ENCODE results near the gene PRSS1. TPM values are rescaled to one million over a fixed set of nuclear protein-coding genes. Genes with fewer than 3 reads are reported as not detected.

PRSS1 gene
- total and polyA plus RNA-seq, 2 of the 8 experiments (the other 6 are each of a cell fraction or from before 2014, with no cell fraction given): 0.09 TPM; not detected in 1

DNA sequence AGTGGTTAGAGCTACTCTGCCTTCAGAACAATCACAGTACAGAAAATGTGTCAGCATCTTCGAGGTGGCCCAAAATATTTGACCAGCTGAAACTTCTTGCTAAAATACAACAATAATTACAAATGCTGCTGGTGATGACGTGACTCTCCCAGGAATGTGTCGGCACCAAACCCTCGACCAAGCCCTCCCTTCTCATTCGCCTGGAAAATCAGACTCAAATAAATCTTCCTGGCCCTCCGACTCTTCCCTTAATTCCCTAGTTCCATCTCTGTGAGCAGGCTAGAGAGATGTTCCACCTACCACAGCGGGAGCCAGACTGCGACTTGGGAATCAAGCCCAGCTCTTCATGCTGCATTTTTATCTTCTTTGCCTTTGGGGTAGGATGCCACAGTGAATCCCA lies 25.6 kb downstream of the PRSS1 start:
- Histone ChIP-seq H3K4ac (replicated peaks; ENCODE audit: insufficient read length, low read depth, low read length) (no peak overlapping the region), H2BK120ac (replicated peaks; ENCODE audit: low read depth, low read length) (no peak overlapping the region), H3K79me1 (ENCODE audit: low read depth, low read length) (no peaks in the 10 kb centered on the region), H4K8ac (ENCODE audit: extremely low read depth, insufficient read depth, low read length) (no peak overlapping the region), H3K27me3 (replicated peaks in 1 of 4; ENCODE audit: control insufficient read depth in 3 of 4, extremely low read depth in 1 of 4, insufficient read depth in 3 of 4, low read length in 3 of 4) (no peaks in the 10 kb centered on the region), H2AK5ac (ENCODE audit: low read depth, low read length) (no peak overlapping the region), H3K27ac (ENCODE audit: low read depth, low read length) (no peak overlapping the region), H4K20me1 (replicated peaks in 1 of 2; ENCODE audit: control insufficient read depth in 1 of 2, insufficient read depth in 2 of 2, low read length in 2 of 2) (no peaks in the 10 kb centered on the region), H3K79me2 (ENCODE audit: control insufficient read depth in 1 of 2, insufficient read depth in 2 of 2, low read length in 2 of 2) (no peaks in the 10 kb centered on the region), H2BK12ac (ENCODE audit: low read depth, low read length) (no peak overlapping the region), H2BK15ac (ENCODE audit: low read length) (no peak overlapping the region), H3K36me3 (ENCODE audit: control insufficient read depth in 2 of 4, insufficient read depth in 4 of 4, low read length in 3 of 4) (no peaks in the 10 kb centered on the region), H3K18ac (ENCODE audit: extremely low read depth, low read length) (no peak overlapping the region), H3K23ac (ENCODE audit: insufficient read length) (no peak overlapping the region), H2AFZ (ENCODE audit: low read length) (no peak overlapping the region), H3K9ac (replicated peaks in 1 of 4; ENCODE audit: extremely low read depth in 1 of 4, low read depth in 3 of 4, low read length in 3 of 4) (no peak overlapping the region), H3K4me3 (ENCODE audit: extremely low read depth in 1 of 4, insufficient read depth in 2 of 4, low read depth in 3 of 4, low read length in 4 of 4) (no peak overlapping the region), H3K4me2 (ENCODE audit: insufficient read depth in 1 of 2, low read depth in 2 of 2, low read length in 2 of 2) (no peak overlapping the region), H2BK5ac (ENCODE audit: low read depth, low read length) (no peak overlapping the region), H4K91ac (replicated peaks; ENCODE audit: insufficient read length, low read length) (no peak overlapping the region), H3K9me3 (ENCODE audit: insufficient read depth in 2 of 2, low read depth in 1 of 2, low read length in 1 of 2) (no peaks in the 10 kb centered on the region), H3K4me1 (replicated peaks in 1 of 4; ENCODE audit: control insufficient read depth in 3 of 4, insufficient read depth in 4 of 4, low read length in 3 of 4) (no peaks in the 10 kb centered on the region), H2BK20ac (ENCODE audit: low read length) (no peak overlapping the region), H4K5ac (ENCODE audit: insufficient read length, low read depth, low read length) (no peak overlapping the region), H3K14ac (ENCODE audit: insufficient read length) (no peak overlapping the region), H3K56ac (replicated peaks; ENCODE audit: insufficient read length, low read depth, low read length) (no peak overlapping the region), H3K23me2 (ENCODE audit: low read depth, low read length) (no peaks in the 10 kb centered on the region)
- DNase-seq (ENCODE audit: low read depth in 1 of 2, low spot score in 2 of 2): no peak
- WGBS, 2 experiments (ENCODE audit: extremely low coverage in 1 of 2, insufficient coverage in 1 of 2, insufficient read length in 1 of 2, insufficient replicate concordance in 2 of 2, low coverage in 1 of 2, low lambda C conversion rate in 2 of 2, missing lambda C conversion rate in 1 of 2): 54% methylated on average over 8 of the region's 8 CpGs; no CpG with 5 or more reads in 1 of the 2 experiments
- ChIA-PET POLR2A (ENCODE audit: partially characterized antibody) (no interaction called here), CTCF (ENCODE audit: partially characterized antibody) (interaction anchor here (0.6 to 9.3 kb wide), 11 partner anchors 8 to 452 kb away, joined by 3 to 73 read pairs (median 5); no protein-coding TSS in a partner anchor)
- no peak for FAIRE-seq
- TF ChIP-seq, protein P1, sequence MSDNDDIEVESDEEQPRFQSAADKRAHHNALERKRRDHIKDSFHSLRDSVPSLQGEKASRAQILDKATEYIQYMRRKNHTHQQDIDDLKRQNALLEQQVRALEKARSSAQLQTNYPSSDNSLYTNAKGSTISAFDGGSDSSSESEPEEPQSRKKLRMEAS (IDR thresholded peaks at IDR 0.05): no peak
- TF ChIP-seq TAF7 (optimal IDR thresholded peaks at IDR 0.05; ENCODE audit: borderline replicate concordance, low read depth, low read length) (no peak), JUN (IDR thresholded peaks at IDR 0.05; ENCODE audit: low read depth, low read length) (no peak), TCF12 (IDR thresholded peaks at IDR 0.05; ENCODE audit: low read depth, low read length) (no peak), BCL11A (IDR thresholded peaks at IDR 0.05; ENCODE audit: low read depth in 2 of 2, low read length in 2 of 2) (no peak), KDM5A (IDR thresholded peaks at IDR 0.05; ENCODE audit: low read length) (no peak), CBX5 (IDR thresholded peaks at IDR 0.05; ENCODE audit: low read depth, low read length) (no peak), SP1 (IDR thresholded peaks at IDR 0.05; ENCODE audit: low read depth, low read length) (no peak), ZNF274 (IDR thresholded peaks at IDR 0.05; ENCODE audit: borderline replicate concordance, extremely low read depth, low read length) (no peak), CTBP2 (IDR thresholded peaks at IDR 0.05; ENCODE audit: borderline replicate concordance, insufficient read depth, insufficient read length, low read length) (no peak), SAP30 (IDR thresholded peaks at IDR 0.05; ENCODE audit: insufficient read depth, insufficient replicate concordance, low read length) (no peak), EP300 (IDR thresholded peaks at IDR 0.05; ENCODE audit: borderline replicate concordance in 1 of 2, low read depth in 2 of 2, low read length in 2 of 2) (no peak)
- TF ChIP-seq, protein P2, sequence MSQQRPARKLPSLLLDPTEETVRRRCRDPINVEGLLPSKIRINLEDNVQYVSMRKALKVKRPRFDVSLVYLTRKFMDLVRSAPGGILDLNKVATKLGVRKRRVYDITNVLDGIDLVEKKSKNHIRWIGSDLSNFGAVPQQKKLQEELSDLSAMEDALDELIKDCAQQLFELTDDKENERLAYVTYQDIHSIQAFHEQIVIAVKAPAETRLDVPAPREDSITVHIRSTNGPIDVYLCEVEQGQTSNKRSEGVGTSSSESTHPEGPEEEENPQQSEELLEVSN (IDR thresholded peaks at IDR 0.05): no peak

All from H1 (cell line).